Measurements from ENCODE around the gene FOCAD. TPM values are rescaled to one million over a fixed set of nuclear protein-coding genes. Genes with fewer than 3 reads are reported as not detected.

FOCAD gene
- total RNA-seq, 1 donor from 2014 or later = 48.2 TPM

- H3K4me3 ChIP-seq (ENCODE audit: insufficient read depth, low read depth, low read length) = no peak overlapping the region
- no peaks in the 10 kb centered on the region for H3K79me2 ChIP-seq (ENCODE audit: insufficient read depth, low read length)
- H3K27me3 ChIP-seq (ENCODE audit: insufficient read depth, low read length) = no peaks in the 10 kb centered on the region
- no peaks in the 10 kb centered on the region for H3K4me1 Mint-ChIP-seq (ENCODE audit: low read depth, unreplicated experiment)
- FAIRE-seq = no peak
- no peaks in the 10 kb centered on the region for H3K9me3 Mint-ChIP-seq (ENCODE audit: unreplicated experiment)
- no peaks in the 10 kb centered on the region for H3K4me1 ChIP-seq (ENCODE audit: insufficient read depth, low read length)
- no peaks in the 10 kb centered on the region for H3K9me3 ChIP-seq (ENCODE audit: insufficient read depth, low read depth, low read length)
- H3K4me2 ChIP-seq (ENCODE audit: low read length) = no peak overlapping the region
- TF ChIP-seq CTCF (IDR thresholded peaks at IDR 0.05; ENCODE audit: insufficient read depth, low read depth, low read length) (no peak), EZH2 (IDR thresholded peaks at IDR 0.05; ENCODE audit: insufficient read depth, low read length) (no peak)
- no peak overlapping the region for H3K9ac ChIP-seq (ENCODE audit: low read length)
- H3K4me3 Mint-ChIP-seq (ENCODE audit: unreplicated experiment) = no peak overlapping the region
- H3K27ac ChIP-seq (ENCODE audit: low read depth, low read length) = no peak overlapping the region
- no peaks in the 10 kb centered on the region for H3K36me3 ChIP-seq (ENCODE audit: insufficient read depth, low read length)
- H3K27ac Mint-ChIP-seq (ENCODE audit: unreplicated experiment) = no peak overlapping the region
- peaks cover 4% of the 10 kb centered on the region for H3K36me3 Mint-ChIP-seq (ENCODE audit: low read depth, unreplicated experiment)
- no peak overlapping the region for H2AFZ ChIP-seq (ENCODE audit: low read depth, low read length)
- DNase-seq (ENCODE audit: low read depth) = no peak
- peaks cover 5% of the 10 kb centered on the region for H4K20me1 ChIP-seq (ENCODE audit: insufficient read depth, low read length)
- no peaks in the 10 kb centered on the region for H3K27me3 Mint-ChIP-seq (ENCODE audit: low read depth, unreplicated experiment)
Measured at GRCh38 chr9:20805766-20806165, 121.7 kb downstream of the FOCAD start.

GRCh38 chr9:20808002-20808401 is 123.9 kb downstream of the FOCAD start:
- Histone ChIP-seq H3K36me3 (ENCODE audit: insufficient read depth, low read length) (no peaks in the 10 kb centered on the region), H2AFZ (ENCODE audit: low read depth, low read length) (no peak overlapping the region), H3K27me3 (ENCODE audit: insufficient read depth, low read length) (no peaks in the 10 kb centered on the region), H3K4me1 (ENCODE audit: insufficient read depth, low read length) (no peaks in the 10 kb centered on the region), H4K20me1 (ENCODE audit: insufficient read depth, low read length) (peaks cover 5% of the 10 kb centered on the region), H3K9ac (ENCODE audit: low read length) (no peak overlapping the region), H3K9me3 (ENCODE audit: insufficient read depth, low read depth, low read length) (no peaks in the 10 kb centered on the region), H3K4me2 (ENCODE audit: low read length) (no peak overlapping the region), H3K27ac (ENCODE audit: low read depth, low read length) (no peak overlapping the region), H3K4me3 (ENCODE audit: insufficient read depth, low read depth, low read length) (no peak overlapping the region), H3K79me2 (ENCODE audit: insufficient read depth, low read length) (no peaks in the 10 kb centered on the region)
- no peaks in the 10 kb centered on the region for H3K9me3 Mint-ChIP-seq (ENCODE audit: unreplicated experiment)
- no peak overlapping the region for H3K27ac Mint-ChIP-seq (ENCODE audit: unreplicated experiment)
- H3K27me3 Mint-ChIP-seq (ENCODE audit: low read depth, unreplicated experiment) = no peaks in the 10 kb centered on the region
- H3K4me3 Mint-ChIP-seq (ENCODE audit: unreplicated experiment) = no peak overlapping the region
- FAIRE-seq (no peak), DNase-seq (ENCODE audit: low read depth) (no peak)
- H3K4me1 Mint-ChIP-seq (ENCODE audit: low read depth, unreplicated experiment) = no peaks in the 10 kb centered on the region
- H3K36me3 Mint-ChIP-seq (ENCODE audit: low read depth, unreplicated experiment) = peaks cover 4% of the 10 kb centered on the region
- TF ChIP-seq CTCF (IDR thresholded peaks at IDR 0.05; ENCODE audit: insufficient read depth, low read depth, low read length) (no peak), EZH2 (IDR thresholded peaks at IDR 0.05; ENCODE audit: insufficient read depth, low read length) (no peak)

- H3K4me3 ChIP-seq (ENCODE audit: insufficient read depth, low read depth, low read length) = no peak overlapping the region
- H3K27ac ChIP-seq (ENCODE audit: low read depth, low read length) = no peak overlapping the region
- H3K9ac ChIP-seq (ENCODE audit: low read length) = no peak overlapping the region
- Mint-ChIP-seq H3K27ac (ENCODE audit: unreplicated experiment) (no peak overlapping the region), H3K4me3 (ENCODE audit: unreplicated experiment) (no peak overlapping the region), H3K27me3 (ENCODE audit: low read depth, unreplicated experiment) (no peaks in the 10 kb centered on the region), H3K4me1 (ENCODE audit: low read depth, unreplicated experiment) (no peaks in the 10 kb centered on the region), H3K36me3 (ENCODE audit: low read depth, unreplicated experiment) (no peaks in the 10 kb centered on the region), H3K9me3 (ENCODE audit: unreplicated experiment) (no peaks in the 10 kb centered on the region)
- no peak for TF ChIP-seq CTCF (IDR thresholded peaks at IDR 0.05; ENCODE audit: insufficient read depth, low read depth, low read length)
- TF ChIP-seq EZH2 (IDR thresholded peaks at IDR 0.05; ENCODE audit: insufficient read depth, low read length) = no peak
- no peaks in the 10 kb centered on the region for H3K4me1 ChIP-seq (ENCODE audit: insufficient read depth, low read length)
- H3K79me2 ChIP-seq (ENCODE audit: insufficient read depth, low read length) = peaks cover 2% of the 10 kb centered on the region
- H4K20me1 ChIP-seq (ENCODE audit: insufficient read depth, low read length) = no peaks in the 10 kb centered on the region
- no peak for DNase-seq (ENCODE audit: low read depth)
- no peak overlapping the region for H2AFZ ChIP-seq (ENCODE audit: low read depth, low read length)
- no peaks in the 10 kb centered on the region for H3K9me3 ChIP-seq (ENCODE audit: insufficient read depth, low read depth, low read length)
- H3K27me3 ChIP-seq (ENCODE audit: insufficient read depth, low read length) = no peaks in the 10 kb centered on the region
- H3K4me2 ChIP-seq (ENCODE audit: low read length) = no peak overlapping the region
- no peaks in the 10 kb centered on the region for H3K36me3 ChIP-seq (ENCODE audit: insufficient read depth, low read length)
- no peak for FAIRE-seq
Measured at GRCh38 chr9:20811872-20812271, 127.8 kb downstream of the FOCAD start.
